WTC11 (cell line): Measurements from ENCODE around the gene NUP88. TPM values are rescaled to one million over a fixed set of nuclear protein-coding genes. Genes with fewer than 3 reads are reported as not detected.

ENCODE experiments used
- ATAC-seq: fragments of 200-7000 bp; cut with Tn5 transposase; 2 replicates; pipeline ENCODE4 v1.10.0; 2021; ENCODE audit warnings: mild to moderate bottlenecking, moderate library complexity
- CTCF ChIA-PET: fragments of 300-600 bp; sonication (Branson Sonifier 250); formaldehyde crosslinking; loops from one replicate; lab custom pipeline; 2021; ENCODE audit warnings: antibody characterized with exemption; lab: Charles Lee
- POLR2A ChIA-PET: fragments of 350-600 bp; sonication (Branson Sonifier 250); formaldehyde crosslinking; loops from one replicate; lab custom pipeline; 2021; ENCODE audit warnings: antibody characterized with exemption; lab: Charles Lee
- DNase-seq: peaks from one replicate; pipeline ENCODE4 v3.0.0; 2021; ENCODE audit warnings: low spot score
- H3K27ac Mint-ChIP-seq: 2 replicates; pipeline ENCODE4 v1.8.0; 2021; ENCODE audit warnings: mixed read lengths
- H3K27me3 Mint-ChIP-seq: 2 replicates; pipeline ENCODE4 v1.8.0; 2021; ENCODE audit warnings: low read depth, mild to moderate bottlenecking, moderate library complexity, mixed read lengths
- H3K36me3 Mint-ChIP-seq: 2 replicates; pipeline ENCODE4 v1.8.0; 2021; ENCODE audit warnings: mixed read lengths
- H3K4me1 Mint-ChIP-seq: 2 replicates; pipeline ENCODE4 v1.8.0; 2022; ENCODE audit warnings: mixed read lengths
- H3K4me3 Mint-ChIP-seq: 2 replicates; pipeline ENCODE4 v1.8.0; 2021; ENCODE audit warnings: mild to moderate bottlenecking, moderate library complexity, mixed read lengths
- H3K9me3 Mint-ChIP-seq: 2 replicates; pipeline ENCODE4 v1.8.0; 2021; ENCODE audit warnings: mixed read lengths
- CBFB ChIP-seq: sonication (generic); formaldehyde crosslinking; IDR thresholded peaks from 2 replicates; pipeline ENCODE4 v1.8.1; 2022; ENCODE audit warnings: mild to moderate bottlenecking, low read depth, missing genetic modification reagents
- ESRRA ChIP-seq: sonication (generic); formaldehyde crosslinking; IDR thresholded peaks from 2 replicates; pipeline ENCODE4 v1.8.1; 2022; ENCODE audit warnings: mild to moderate bottlenecking, missing genetic modification reagents, borderline replicate concordance
- ETV6 ChIP-seq: sonication (generic); formaldehyde crosslinking; IDR thresholded peaks from 2 replicates; pipeline ENCODE4 v1.8.1; 2022; ENCODE audit warnings: mild to moderate bottlenecking, missing genetic modification reagents
- GRHL2 ChIP-seq: fragments of 250-450 bp; sonication (Bioruptor Pico); IDR thresholded peaks from 2 replicates; pipeline ENCODE4 v1.8.0; 2022; ENCODE audit warnings: mild to moderate bottlenecking, moderate library complexity; ENCODE audit not compliant: insufficient replicate concordance, severe bottlenecking
- KAT7 ChIP-seq: sonication (generic); formaldehyde crosslinking; IDR thresholded peaks from 2 replicates; pipeline ENCODE4 v1.8.1; 2023; ENCODE audit warnings: missing genetic modification reagents, mild to moderate bottlenecking, borderline replicate concordance
- MXD4 ChIP-seq: fragments of 250-450 bp; sonication (Bioruptor Pico); IDR thresholded peaks from 2 replicates; pipeline ENCODE4 v1.8.0; 2021; ENCODE audit warnings: mild to moderate bottlenecking, moderate library complexity, borderline replicate concordance
- PREB ChIP-seq: sonication (generic); formaldehyde crosslinking; IDR thresholded peaks from 2 replicates; pipeline ENCODE4 v1.8.1; 2022; ENCODE audit warnings: mild to moderate bottlenecking, missing genetic modification reagents, moderate library complexity, borderline replicate concordance
- SP1 ChIP-seq: sonication (generic); formaldehyde crosslinking; conservative IDR thresholded peaks from 2 replicates; pipeline ENCODE4 v1.8.1; 2022; ENCODE audit warnings: missing genetic modification reagents
- STAT6 ChIP-seq: sonication (generic); formaldehyde crosslinking; conservative IDR thresholded peaks from 2 replicates; pipeline ENCODE4 v1.8.1; 2023; ENCODE audit warnings: mild to moderate bottlenecking, low read depth, missing genetic modification reagents, moderate library complexity
- TP53 ChIP-seq: sonication (generic); formaldehyde crosslinking; IDR thresholded peaks from 2 replicates; pipeline ENCODE4 v1.8.1; 2023; ENCODE audit warnings: mild to moderate bottlenecking, missing genetic modification reagents
- ZNF219 ChIP-seq: sonication (generic); formaldehyde crosslinking; IDR thresholded peaks from 2 replicates; pipeline ENCODE4 v1.8.0; 2023; ENCODE audit warnings: missing genetic modification reagents, mild to moderate bottlenecking, borderline replicate concordance
- ZNF317 ChIP-seq: sonication (generic); formaldehyde crosslinking; IDR thresholded peaks from 2 replicates; pipeline ENCODE4 v1.8.1; 2023; ENCODE audit warnings: low read depth, mild to moderate bottlenecking, moderate library complexity, missing genetic modification reagents, borderline replicate concordance
- total RNA-seq: library from RNA; stranded (reverse); gene quantifications from 3 replicates; pipeline ENCODE4 v1.2.3, GENCODE V29; 2021
- TF ChIP-seq, protein P1 (sequence below): sonication (generic); formaldehyde crosslinking; IDR thresholded peaks from 2 replicates; pipeline ENCODE4 v1.8.1; 2022; ENCODE audit warnings: missing genetic modification reagents, borderline replicate concordance
- TF ChIP-seq, protein P2 (sequence below): sonication (generic); formaldehyde crosslinking; IDR thresholded peaks from 2 replicates; pipeline ENCODE4 v1.8.1; 2022; ENCODE audit warnings: low read depth, mild to moderate bottlenecking, moderate library complexity, missing genetic modification reagents, borderline replicate concordance
- TF ChIP-seq, protein P3 (sequence below): sonication (generic); formaldehyde crosslinking; IDR thresholded peaks from 2 replicates; pipeline ENCODE4 v1.8.1; 2022; ENCODE audit warnings: low read depth, missing genetic modification reagents, borderline replicate concordance
- TF ChIP-seq, protein P4 (sequence below): sonication (generic); formaldehyde crosslinking; IDR thresholded peaks from 2 replicates; pipeline ENCODE4 v1.8.0; 2023; ENCODE audit warnings: mild to moderate bottlenecking, missing genetic modification reagents

Gene NUP88
- total RNA-seq, 1 experiment from 2014 or later = 87.7 TPM

DNA sequence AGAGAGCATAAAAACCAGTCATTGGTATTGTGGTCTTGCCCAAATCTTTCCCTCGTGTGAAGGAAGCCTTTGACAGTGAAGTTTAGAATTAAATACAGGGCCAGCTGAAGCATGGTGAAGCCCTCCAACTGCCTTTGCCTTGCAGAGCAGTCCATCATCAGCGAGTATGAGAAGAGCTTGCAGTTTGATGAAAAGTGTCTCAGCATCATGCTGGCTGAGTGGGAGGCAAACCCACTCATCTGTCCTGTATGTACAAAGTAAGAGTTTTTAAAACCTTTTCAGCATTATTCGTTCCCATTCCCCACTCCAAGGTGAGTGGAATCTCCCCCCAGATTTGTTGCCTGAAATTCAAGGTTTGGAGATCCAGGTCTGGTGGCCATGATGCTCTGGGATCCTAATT is 6.4 kb upstream of the NUP88 start (continued):
- TF ChIP-seq, protein P1, sequence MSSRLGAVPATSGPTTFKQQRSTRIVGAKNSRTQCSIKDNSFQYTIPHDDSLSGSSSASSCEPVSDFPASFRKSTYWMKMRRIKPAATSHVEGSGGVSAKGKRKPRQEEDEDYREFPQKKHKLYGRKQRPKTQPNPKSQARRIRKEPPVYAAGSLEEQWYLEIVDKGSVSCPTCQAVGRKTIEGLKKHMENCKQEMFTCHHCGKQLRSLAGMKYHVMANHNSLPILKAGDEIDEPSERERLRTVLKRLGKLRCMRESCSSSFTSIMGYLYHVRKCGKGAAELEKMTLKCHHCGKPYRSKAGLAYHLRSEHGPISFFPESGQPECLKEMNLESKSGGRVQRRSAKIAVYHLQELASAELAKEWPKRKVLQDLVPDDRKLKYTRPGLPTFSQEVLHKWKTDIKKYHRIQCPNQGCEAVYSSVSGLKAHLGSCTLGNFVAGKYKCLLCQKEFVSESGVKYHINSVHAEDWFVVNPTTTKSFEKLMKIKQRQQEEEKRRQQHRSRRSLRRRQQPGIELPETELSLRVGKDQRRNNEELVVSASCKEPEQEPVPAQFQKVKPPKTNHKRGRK = no peak
- TF ChIP-seq CBFB (CRISPR knock-in tag) = no peak
- TF ChIP-seq KAT7 (CRISPR knock-in tag) = no peak
- no peak for TF ChIP-seq ESRRA (CRISPR knock-in tag)
- TF ChIP-seq GRHL2 (CRISPR knock-in tag) = no peak

DNA sequence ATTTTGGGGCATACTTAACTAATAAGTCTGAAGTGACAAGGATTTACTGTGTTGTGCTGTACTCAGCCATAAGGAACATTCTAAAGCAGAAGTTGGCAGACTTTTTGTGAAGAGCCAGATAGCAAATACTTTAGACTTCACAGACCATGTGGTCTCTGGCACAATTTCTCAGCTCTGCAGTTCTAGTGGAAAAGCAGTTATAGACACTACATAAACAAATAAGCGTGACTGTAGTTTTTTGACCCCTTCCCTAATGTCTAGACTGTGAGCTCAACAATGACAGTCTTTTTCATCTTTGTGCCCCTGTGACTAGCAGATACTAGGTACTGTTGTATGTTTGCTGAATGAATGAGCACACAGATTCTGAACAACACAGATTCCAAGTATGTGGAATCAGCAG is 5.4 kb upstream of the NUP88 start:
- H3K27me3 Mint-ChIP-seq = no peaks in the 10 kb centered on the region
- peaks cover 66% of the 10 kb centered on the region for H3K36me3 Mint-ChIP-seq
- ATAC-seq (no peak), DNase-seq (no peak)
- no peak overlapping the region for H3K27ac Mint-ChIP-seq
- no peaks in the 10 kb centered on the region for H3K9me3 Mint-ChIP-seq
- ChIA-PET CTCF (interaction anchor here (3.1 kb wide), 1 partner anchor 14 kb away, joined by 10 read pairs; the partner anchor contains the start of gene C1QBP), POLR2A (no interaction called here)
- TF ChIP-seq MXD4 (CRISPR knock-in tag) = no peak
- TF ChIP-seq, protein P2, sequence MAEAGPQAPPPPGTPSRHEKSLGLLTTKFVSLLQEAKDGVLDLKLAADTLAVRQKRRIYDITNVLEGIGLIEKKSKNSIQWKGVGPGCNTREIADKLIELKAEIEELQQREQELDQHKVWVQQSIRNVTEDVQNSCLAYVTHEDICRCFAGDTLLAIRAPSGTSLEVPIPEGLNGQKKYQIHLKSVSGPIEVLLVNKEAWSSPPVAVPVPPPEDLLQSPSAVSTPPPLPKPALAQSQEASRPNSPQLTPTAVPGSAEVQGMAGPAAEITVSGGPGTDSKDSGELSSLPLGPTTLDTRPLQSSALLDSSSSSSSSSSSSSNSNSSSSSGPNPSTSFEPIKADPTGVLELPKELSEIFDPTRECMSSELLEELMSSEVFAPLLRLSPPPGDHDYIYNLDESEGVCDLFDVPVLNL = no peak
- TF ChIP-seq ZNF219 (CRISPR knock-in tag) = no peak
- no peak for TF ChIP-seq STAT6 (CRISPR knock-in tag)
- no peak for TF ChIP-seq TP53 (CRISPR knock-in tag)
- no peak for TF ChIP-seq ZNF317
- TF ChIP-seq SP1 (CRISPR knock-in tag) = no peak
- TF ChIP-seq PREB (CRISPR knock-in tag) = no peak
- TF ChIP-seq, protein P3, sequence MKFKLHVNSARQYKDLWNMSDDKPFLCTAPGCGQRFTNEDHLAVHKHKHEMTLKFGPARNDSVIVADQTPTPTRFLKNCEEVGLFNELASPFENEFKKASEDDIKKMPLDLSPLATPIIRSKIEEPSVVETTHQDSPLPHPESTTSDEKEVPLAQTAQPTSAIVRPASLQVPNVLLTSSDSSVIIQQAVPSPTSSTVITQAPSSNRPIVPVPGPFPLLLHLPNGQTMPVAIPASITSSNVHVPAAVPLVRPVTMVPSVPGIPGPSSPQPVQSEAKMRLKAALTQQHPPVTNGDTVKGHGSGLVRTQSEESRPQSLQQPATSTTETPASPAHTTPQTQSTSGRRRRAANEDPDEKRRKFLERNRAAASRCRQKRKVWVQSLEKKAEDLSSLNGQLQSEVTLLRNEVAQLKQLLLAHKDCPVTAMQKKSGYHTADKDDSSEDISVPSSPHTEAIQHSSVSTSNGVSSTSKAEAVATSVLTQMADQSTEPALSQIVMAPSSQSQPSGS = no peak
- no peak overlapping the region for H3K4me3 Mint-ChIP-seq
- H3K4me1 Mint-ChIP-seq = peaks cover 11% of the 10 kb centered on the region

DNA sequence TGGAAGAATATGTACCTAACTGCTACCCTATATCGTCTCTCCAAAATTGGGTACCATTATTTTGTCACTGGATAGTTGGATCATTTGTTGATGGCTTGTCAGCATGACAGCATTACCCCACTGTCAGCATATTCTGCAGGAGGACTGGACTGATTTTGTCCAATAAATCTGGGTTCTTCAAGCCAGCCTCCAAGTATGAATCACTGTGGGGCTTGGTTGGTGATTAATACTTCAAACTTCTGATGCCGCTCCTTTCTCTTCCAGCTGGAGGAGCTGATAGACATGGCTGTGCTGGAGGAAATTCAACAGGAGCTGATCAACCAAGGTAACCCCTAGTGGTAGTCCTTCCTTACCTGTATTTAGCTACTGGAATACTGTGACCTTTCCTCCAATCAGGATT is 3.0 kb upstream of the NUP88 start:
- Mint-ChIP-seq H3K27me3 (no peaks in the 10 kb centered on the region), H3K9me3 (no peaks in the 10 kb centered on the region), H3K4me3 (no peak overlapping the region), H3K36me3 (peaks cover 45% of the 10 kb centered on the region), H3K27ac (no peak overlapping the region), H3K4me1 (peaks cover 11% of the 10 kb centered on the region)
- POLR2A ChIA-PET = no interaction called here
- CTCF ChIA-PET = interaction anchor here (0.9 to 3.1 kb wide), 2 partner anchors 8 to 16 kb away, joined by 3 to 10 read pairs; partner anchors contain the start of gene C1QBP
- ATAC-seq = no peak
- DNase-seq = no peak
- TF ChIP-seq, protein P4, sequence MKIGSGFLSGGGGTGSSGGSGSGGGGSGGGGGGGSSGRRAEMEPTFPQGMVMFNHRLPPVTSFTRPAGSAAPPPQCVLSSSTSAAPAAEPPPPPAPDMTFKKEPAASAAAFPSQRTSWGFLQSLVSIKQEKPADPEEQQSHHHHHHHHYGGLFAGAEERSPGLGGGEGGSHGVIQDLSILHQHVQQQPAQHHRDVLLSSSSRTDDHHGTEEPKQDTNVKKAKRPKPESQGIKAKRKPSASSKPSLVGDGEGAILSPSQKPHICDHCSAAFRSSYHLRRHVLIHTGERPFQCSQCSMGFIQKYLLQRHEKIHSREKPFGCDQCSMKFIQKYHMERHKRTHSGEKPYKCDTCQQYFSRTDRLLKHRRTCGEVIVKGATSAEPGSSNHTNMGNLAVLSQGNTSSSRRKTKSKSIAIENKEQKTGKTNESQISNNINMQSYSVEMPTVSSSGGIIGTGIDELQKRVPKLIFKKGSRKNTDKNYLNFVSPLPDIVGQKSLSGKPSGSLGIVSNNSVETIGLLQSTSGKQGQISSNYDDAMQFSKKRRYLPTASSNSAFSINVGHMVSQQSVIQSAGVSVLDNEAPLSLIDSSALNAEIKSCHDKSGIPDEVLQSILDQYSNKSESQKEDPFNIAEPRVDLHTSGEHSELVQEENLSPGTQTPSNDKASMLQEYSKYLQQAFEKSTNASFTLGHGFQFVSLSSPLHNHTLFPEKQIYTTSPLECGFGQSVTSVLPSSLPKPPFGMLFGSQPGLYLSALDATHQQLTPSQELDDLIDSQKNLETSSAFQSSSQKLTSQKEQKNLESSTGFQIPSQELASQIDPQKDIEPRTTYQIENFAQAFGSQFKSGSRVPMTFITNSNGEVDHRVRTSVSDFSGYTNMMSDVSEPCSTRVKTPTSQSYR (CRISPR knock-in tag) = no peak
- TF ChIP-seq ETV6 (CRISPR knock-in tag) (no peak), CBFB (CRISPR knock-in tag) (no peak), STAT6 (CRISPR knock-in tag) (no peak)
- TF ChIP-seq, protein P3 = no peak
